HepG2 (cell line): ENCODE results near the gene NFYB.

Experiments
- BCLAF1 ChIP-seq: fragments of 450-650 bp; IDR thresholded peaks from 2 replicates; pipeline ENCODE4 v1.6.1; 2017; ENCODE audit warnings: mild to moderate bottlenecking
- FOXP1 ChIP-seq, 2 experiments: fragments of 450-650 bp in 1 of 2; IDR thresholded peaks; 2 replicates each; pipeline ENCODE4 v1.6.1; 2017 to 2018; ENCODE audit warnings: antibody characterized with exemption in 1 of 2
- KLF12 ChIP-seq: sonication (generic); formaldehyde crosslinking; IDR thresholded peaks from 2 replicates; pipeline ENCODE4 v1.4.0; 2020; ENCODE audit warnings: missing genetic modification reagents, borderline replicate concordance
- LCORL ChIP-seq, 2 experiments: fragments of 450-650 bp in 1 of 2; sonication (generic) in 1 of 2; formaldehyde crosslinking in 1 of 2; IDR thresholded peaks; 2 replicates each; pipeline versions ENCODE4 v1.5.0 to v1.6.1; 2017 to 2020; ENCODE audit warnings: antibody characterized with exemption in 1 of 2, missing genetic modification reagents in 1 of 2
- NCOA1 ChIP-seq: sonication (generic); formaldehyde crosslinking; IDR thresholded peaks from 2 replicates; pipeline ENCODE4 v1.9.0; 2021; ENCODE audit warnings: missing genetic modification reagents
- NFIC ChIP-seq: IDR thresholded peaks from 2 replicates; pipeline ENCODE4 v1.6.1; 2012; ENCODE audit warnings: mild to moderate bottlenecking, low read length, inconsistent platforms
- POLR2AphosphoS5 ChIP-seq: IDR thresholded peaks from 2 replicates; pipeline ENCODE4 v1.6.1; 2012; ENCODE audit warnings: low read depth, low read length
- PRPF4 ChIP-seq: fragments of 200-400 bp; formaldehyde crosslinking; IDR thresholded peaks from 2 replicates; pipeline ENCODE4 v1.6.1; 2016; ENCODE audit warnings: low read length, low read depth; ENCODE audit not compliant: poor library complexity, severe bottlenecking
- SUZ12 ChIP-seq: fragments of 150-350 bp; IDR thresholded peaks from 2 replicates; pipeline ENCODE4 v1.6.1; 2014; ENCODE audit warnings: low read depth, low read length
- ZNF567 ChIP-seq: sonication (generic); formaldehyde crosslinking; IDR thresholded peaks from 2 replicates; pipeline ENCODE4 v1.8.1; 2023; ENCODE audit warnings: mild to moderate bottlenecking, missing genetic modification reagents, borderline replicate concordance
- ZNF629 ChIP-seq: sonication (generic); formaldehyde crosslinking; conservative IDR thresholded peaks from 2 replicates; pipeline ENCODE4 v1.5.0; 2020; ENCODE audit warnings: missing genetic modification reagents
- ZNF710 ChIP-seq: sonication (generic); formaldehyde crosslinking; IDR thresholded peaks from 2 replicates; pipeline ENCODE4 v1.5.0; 2020; ENCODE audit warnings: mild to moderate bottlenecking, missing genetic modification reagents, borderline replicate concordance
- ZNF780A ChIP-seq: sonication (generic); formaldehyde crosslinking; IDR thresholded peaks from 2 replicates; pipeline ENCODE4 v1.8.0; 2022; ENCODE audit warnings: mild to moderate bottlenecking, missing genetic modification reagents, moderate library complexity
- TF ChIP-seq, protein P1 (sequence below): sonication (generic); formaldehyde crosslinking; IDR thresholded peaks from 2 replicates; pipeline ENCODE4 v1.5.0; 2020; ENCODE audit warnings: mild to moderate bottlenecking, missing genetic modification reagents, moderate library complexity

DNA sequence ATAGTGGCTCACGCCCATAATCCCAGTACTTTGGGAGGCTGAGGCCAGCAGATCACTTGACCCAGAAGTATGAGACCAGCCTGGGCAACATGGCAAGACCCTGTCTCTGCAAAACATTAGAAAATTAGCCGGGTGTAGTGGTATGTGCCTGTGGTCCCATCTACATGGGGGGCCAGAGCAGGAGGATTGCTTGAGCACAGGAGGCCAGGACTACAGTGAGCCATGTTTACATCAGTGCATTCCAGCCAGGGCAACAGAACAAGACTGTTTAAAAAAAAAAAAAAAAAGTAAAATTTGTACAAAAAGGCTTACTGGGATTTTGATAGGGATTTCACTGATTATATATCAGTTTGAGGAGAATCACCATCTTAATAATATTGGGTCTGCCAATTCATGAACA lies 65.9 kb downstream of the NFYB start:
- TF ChIP-seq, protein P1, sequence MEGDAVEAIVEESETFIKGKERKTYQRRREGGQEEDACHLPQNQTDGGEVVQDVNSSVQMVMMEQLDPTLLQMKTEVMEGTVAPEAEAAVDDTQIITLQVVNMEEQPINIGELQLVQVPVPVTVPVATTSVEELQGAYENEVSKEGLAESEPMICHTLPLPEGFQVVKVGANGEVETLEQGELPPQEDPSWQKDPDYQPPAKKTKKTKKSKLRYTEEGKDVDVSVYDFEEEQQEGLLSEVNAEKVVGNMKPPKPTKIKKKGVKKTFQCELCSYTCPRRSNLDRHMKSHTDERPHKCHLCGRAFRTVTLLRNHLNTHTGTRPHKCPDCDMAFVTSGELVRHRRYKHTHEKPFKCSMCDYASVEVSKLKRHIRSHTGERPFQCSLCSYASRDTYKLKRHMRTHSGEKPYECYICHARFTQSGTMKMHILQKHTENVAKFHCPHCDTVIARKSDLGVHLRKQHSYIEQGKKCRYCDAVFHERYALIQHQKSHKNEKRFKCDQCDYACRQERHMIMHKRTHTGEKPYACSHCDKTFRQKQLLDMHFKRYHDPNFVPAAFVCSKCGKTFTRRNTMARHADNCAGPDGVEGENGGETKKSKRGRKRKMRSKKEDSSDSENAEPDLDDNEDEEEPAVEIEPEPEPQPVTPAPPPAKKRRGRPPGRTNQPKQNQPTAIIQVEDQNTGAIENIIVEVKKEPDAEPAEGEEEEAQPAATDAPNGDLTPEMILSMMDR (CRISPR knock-in tag): no peak
- TF ChIP-seq ZNF567 (CRISPR knock-in tag) (no peak), LCORL (IDR thresholded peaks at IDR 0.05) (no peak), LCORL (CRISPR knock-in tag; IDR thresholded peaks at IDR 0.05) (no peak), BCLAF1 (no peak), ZNF710 (CRISPR knock-in tag) (no peak), NFIC (no peak), POLR2AphosphoS5 (no peak), ZNF629 (CRISPR knock-in tag) (no peak), NCOA1 (no peak), SUZ12 (no peak), PRPF4 (no peak), KLF12 (CRISPR knock-in tag) (no peak), ZNF780A (CRISPR knock-in tag) (no peak), FOXP1 (IDR thresholded peaks at IDR 0.05) (no peak), FOXP1 (CRISPR knock-in tag; IDR thresholded peaks at IDR 0.05) (no peak)
